Tibial nerve (tissue), 4 donors: ENCODE results near the gene CYB5R2. TPM values are rescaled to one million over a fixed set of nuclear protein-coding genes. Genes with fewer than 3 reads are reported as not detected.
"Not testable (repeated sequence)": the region's sequence is repeated elsewhere in the genome, so short reads cannot be mapped to it uniquely, and the experiment has no call there.

Experiments
- DNase-seq, 2 donors: peaks; one replicate each; pipeline ENCODE4 v3.0.0-alpha.2; 2019; ENCODE audit warnings: low spot score in 2 of 2
- H3K27ac ChIP-seq, 4 donors: fragments of 200-600 bp; sonication (generic) in 3 of 4; one replicate each; pipeline ENCODE4 v1.5.1; 2017 to 2019; ENCODE audit warnings: mild to moderate bottlenecking in 1 of 4
- H3K27me3 ChIP-seq, 2 donors: fragments of 200-600 bp; sonication (generic) in 1 of 2; one replicate each; pipeline versions ENCODE4 v1.5.1 to v1.6.0; 2017 to 2019
- H3K36me3 ChIP-seq, 3 donors: fragments of 200-600 bp; sonication (generic); one replicate each; pipeline ENCODE4 v1.5.1; 2018 to 2019
- H3K4me1 ChIP-seq, 4 donors: fragments of 200-600 bp; sonication (generic) in 3 of 4; one replicate each; pipeline ENCODE4 v1.5.1; 2017 to 2019
- H3K4me3 ChIP-seq, 4 donors: fragments of 200-600 bp; sonication (generic) in 3 of 4; one replicate each; pipeline ENCODE4 v1.5.1; 2017 to 2019; ENCODE audit warnings: mild to moderate bottlenecking in 1 of 4, moderate library complexity in 1 of 4
- H3K9me3 ChIP-seq, 4 donors: fragments of 200-600 bp; sonication (generic) in 3 of 4; one replicate each; pipeline ENCODE4 v1.5.1; 2017 to 2019
- EP300 ChIP-seq, 2 donors: sonication (generic); formaldehyde crosslinking; IDR thresholded peaks; one replicate each; pipeline ENCODE4 v1.6.1; 2017; ENCODE audit warnings: antibody characterized with exemption in 2 of 2, mild to moderate bottlenecking in 1 of 2
- POLR2A ChIP-seq, 2 donors: fragments of 450-650 bp; IDR thresholded peaks; one replicate each; pipeline ENCODE4 v1.6.1; 2017; ENCODE audit warnings: antibody characterized with exemption in 2 of 2, mild to moderate bottlenecking in 2 of 2, moderate library complexity in 2 of 2
- WGBS, 2 donors: methylation state at CpG; one replicate each; pipeline ENCODE4 v1.1.5; 2018; 5-methylcytosine and 5-hydroxymethylcytosine counted together
- total RNA-seq, 4 donors: library from RNA; depleted of rRNA; stranded (reverse); fragments of >200 nt; gene quantifications; one replicate each; pipeline ENCODE4 v1.1.0, GENCODE V29; 2016
- TF ChIP-seq, protein P1 (sequence below), 5 experiments: fragments of 200-600 bp in 3 of 5; fragments of 450-650 bp in 2 of 5; sonication (generic) in 3 of 5; IDR thresholded peaks; one replicate each; pipeline ENCODE4 v1.5.1; 2016 to 2019; ENCODE audit warnings: antibody characterized with exemption in 5 of 5, mild to moderate bottlenecking in 3 of 5, moderate library complexity in 2 of 5

CYB5R2 gene
- total RNA-seq, 4 donors from 2014 or later, result 50.8 to 104 (median 58.2) TPM

DNA sequence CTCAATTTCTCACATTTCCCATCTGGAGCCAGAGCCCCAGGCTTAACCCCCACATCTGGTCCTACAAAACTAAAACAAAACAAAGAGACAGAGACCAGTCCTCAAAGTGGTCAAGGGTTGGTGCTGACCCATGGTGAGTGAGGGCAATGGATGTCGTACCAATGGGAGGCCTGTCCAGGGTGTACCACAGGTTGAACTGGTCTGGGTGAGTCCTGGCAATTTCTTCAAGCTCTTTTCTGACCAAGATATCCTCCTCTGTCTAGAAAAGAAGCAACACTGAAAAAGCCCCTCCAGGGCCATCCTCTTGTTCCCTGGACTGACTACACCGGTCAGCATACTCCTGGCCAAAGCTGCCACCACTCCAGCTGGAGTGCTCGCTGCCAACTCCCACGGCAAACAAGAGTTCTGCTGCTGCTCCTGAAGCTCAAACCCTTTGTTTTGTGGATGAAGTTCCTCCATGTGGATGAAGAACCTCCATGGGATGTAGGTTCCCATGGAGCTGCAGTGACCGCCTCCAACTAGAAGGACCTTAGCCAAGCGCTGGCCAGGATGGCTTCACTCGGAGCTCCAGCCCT is 6.9 kb downstream of the CYB5R2 start:
- Histone ChIP-seq H3K27ac (peak overlapping the region in 2 of 4 donors; percentile 94 to 96), H3K4me3 (no peak overlapping the region), H3K9me3 (no peaks in the 10 kb centered on the region), H3K36me3 (peaks cover 0 to 47% (median 0%) of the 10 kb centered on the region in 3 donors), H3K4me1 (peaks cover 0 to 46% (median 10%) of the 10 kb centered on the region in 4 donors), H3K27me3 (no peaks in the 10 kb centered on the region)
- TF ChIP-seq EP300 (IDR thresholded peaks at IDR 0.05) (no peak), POLR2A (IDR thresholded peaks at IDR 0.05) (no peak)
- TF ChIP-seq, protein P1, sequence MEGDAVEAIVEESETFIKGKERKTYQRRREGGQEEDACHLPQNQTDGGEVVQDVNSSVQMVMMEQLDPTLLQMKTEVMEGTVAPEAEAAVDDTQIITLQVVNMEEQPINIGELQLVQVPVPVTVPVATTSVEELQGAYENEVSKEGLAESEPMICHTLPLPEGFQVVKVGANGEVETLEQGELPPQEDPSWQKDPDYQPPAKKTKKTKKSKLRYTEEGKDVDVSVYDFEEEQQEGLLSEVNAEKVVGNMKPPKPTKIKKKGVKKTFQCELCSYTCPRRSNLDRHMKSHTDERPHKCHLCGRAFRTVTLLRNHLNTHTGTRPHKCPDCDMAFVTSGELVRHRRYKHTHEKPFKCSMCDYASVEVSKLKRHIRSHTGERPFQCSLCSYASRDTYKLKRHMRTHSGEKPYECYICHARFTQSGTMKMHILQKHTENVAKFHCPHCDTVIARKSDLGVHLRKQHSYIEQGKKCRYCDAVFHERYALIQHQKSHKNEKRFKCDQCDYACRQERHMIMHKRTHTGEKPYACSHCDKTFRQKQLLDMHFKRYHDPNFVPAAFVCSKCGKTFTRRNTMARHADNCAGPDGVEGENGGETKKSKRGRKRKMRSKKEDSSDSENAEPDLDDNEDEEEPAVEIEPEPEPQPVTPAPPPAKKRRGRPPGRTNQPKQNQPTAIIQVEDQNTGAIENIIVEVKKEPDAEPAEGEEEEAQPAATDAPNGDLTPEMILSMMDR (IDR thresholded peaks at IDR 0.05), result no peak
- DNase-seq, result no peak
- WGBS, 2 donors, result 80 to 90% methylated on average over 6 to 7 of the region's 7 CpGs

- WGBS, 2 donors, result 67 to 70% methylated on average over 19 to 20 of the region's 20 CpGs
- peaks cover 0 to 47% (median 0%) of the 10 kb centered on the region in 3 donors for H3K36me3 ChIP-seq
- DNase-seq, result peak; percentile 52 to 68
These were observed 7.6 kb downstream of the CYB5R2 start for GRCh38 chr11:7665473-7666291.

DNA sequence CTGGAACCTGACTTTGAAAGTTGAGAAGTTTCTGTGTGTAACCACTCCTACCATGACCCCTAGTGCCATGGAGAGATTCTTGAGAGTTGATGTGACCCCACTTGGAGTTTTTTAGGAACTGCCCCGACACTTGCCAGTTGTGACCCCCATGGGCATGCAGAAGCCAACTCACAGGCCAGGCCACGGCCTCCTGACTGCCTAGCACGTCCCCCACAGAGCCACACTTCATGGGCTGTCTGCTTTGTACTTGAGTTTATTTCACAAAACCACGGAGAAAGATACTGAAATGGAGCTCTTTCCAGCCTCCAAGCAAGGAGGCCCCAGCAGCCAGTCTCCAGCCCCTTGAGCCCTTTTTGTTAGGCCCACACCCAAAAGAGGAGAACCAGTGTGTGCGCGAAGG is 8.4 kb downstream of the CYB5R2 start:
- no peak for DNase-seq
- H3K36me3 ChIP-seq, result peaks cover 0 to 47% (median 0%) of the 10 kb centered on the region in 3 donors
- no peak overlapping the region for H3K4me3 ChIP-seq
- 70 to 76% methylated on average over 6 of the region's 6 CpGs for WGBS, 2 donors
- peaks cover 0 to 36% (median 9%) of the 10 kb centered on the region in 4 donors for H3K4me1 ChIP-seq
- H3K9me3 ChIP-seq, result no peaks in the 10 kb centered on the region
- no peaks in the 10 kb centered on the region for H3K27me3 ChIP-seq
- TF ChIP-seq EP300 (IDR thresholded peaks at IDR 0.05) (no peak), POLR2A (IDR thresholded peaks at IDR 0.05) (no peak)
- TF ChIP-seq, protein P1 (IDR thresholded peaks at IDR 0.05), result no peak
- H3K27ac ChIP-seq, result peak overlapping the region in 1 of 4 donors; percentile 96

More at GRCh38 chr11:7665473-7666291, 7.6 kb downstream of the CYB5R2 start:
- Histone ChIP-seq H3K27ac (peak overlapping the region in 2 of 4 donors; percentile 94 to 96), H3K27me3 (no peaks in the 10 kb centered on the region), H3K4me3 (no peak overlapping the region), H3K9me3 (no peaks in the 10 kb centered on the region), H3K4me1 (peaks cover 0 to 39% (median 10%) of the 10 kb centered on the region in 4 donors)
- TF ChIP-seq, protein P1 (IDR thresholded peaks at IDR 0.05), result peak; percentile 74 to 89 (median 79)
- TF ChIP-seq POLR2A (IDR thresholded peaks at IDR 0.05), result no peak

DNA sequence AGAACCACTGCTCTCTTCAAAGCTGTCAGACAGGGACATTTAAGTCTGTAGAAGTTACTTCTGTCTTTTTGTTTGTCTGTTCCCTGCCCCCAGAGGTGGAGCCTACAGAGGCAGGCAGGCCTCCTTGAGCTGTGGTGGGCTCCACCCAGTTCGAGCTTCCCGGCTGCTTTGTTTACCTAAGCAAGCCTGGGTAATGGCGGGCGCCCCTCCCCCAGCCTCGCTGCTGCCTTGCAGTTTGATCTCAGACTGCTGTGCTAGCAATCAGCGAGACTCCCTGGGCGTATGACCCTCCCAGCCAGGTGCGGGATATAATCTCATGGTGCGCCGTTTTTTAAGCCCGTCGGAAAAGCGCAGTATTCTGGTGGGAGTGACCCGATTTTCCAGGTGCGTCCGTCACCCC is 9.8 kb downstream of the CYB5R2 start:
- peaks cover 0 to 23% (median 5%) of the 10 kb centered on the region in 4 donors for H3K4me1 ChIP-seq
- DNase-seq, H3K9me3 ChIP-seq, H3K27ac ChIP-seq, H3K4me3 ChIP-seq, H3K27me3 ChIP-seq: not testable (repeated sequence)
- WGBS, 2 donors, result 72 to 89% methylated on average over 14 to 16 of the region's 16 CpGs
- peaks cover 0 to 47% (median 0%) of the 10 kb centered on the region in 3 donors for H3K36me3 ChIP-seq

DNA sequence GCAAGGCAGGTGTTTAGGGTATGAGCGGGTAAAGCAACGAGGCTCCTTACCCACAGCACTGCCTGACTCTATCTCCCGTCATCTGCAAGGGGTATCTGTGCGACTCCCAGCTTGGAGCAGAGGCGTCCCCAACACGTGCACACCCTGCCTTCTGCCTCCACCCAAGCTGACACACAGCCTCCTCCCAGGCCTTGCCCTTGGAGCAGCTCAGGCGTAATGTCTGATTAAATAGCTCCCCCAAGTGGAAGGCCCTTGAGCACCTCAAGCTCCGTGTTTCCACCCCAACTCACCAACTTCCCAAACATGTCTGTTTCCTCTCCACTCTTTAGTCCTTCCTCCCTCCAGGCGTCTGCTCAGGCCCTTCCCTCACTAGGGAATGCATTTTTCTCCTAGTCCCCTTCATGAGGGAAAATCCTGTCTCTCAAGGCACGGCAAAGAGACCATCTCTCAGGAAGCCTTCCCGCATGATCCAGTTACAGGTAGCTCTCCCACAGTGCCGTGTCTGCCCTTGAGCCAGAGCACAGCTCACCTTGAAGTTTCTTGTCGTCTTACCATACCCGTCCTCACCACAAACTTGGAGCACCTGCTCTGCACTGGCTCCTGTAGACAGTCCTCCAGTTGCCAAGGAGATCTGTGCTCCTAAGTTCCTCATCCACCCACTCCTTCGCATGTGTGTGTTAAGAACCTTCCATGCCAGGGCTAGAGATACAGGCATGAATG is 15.8 kb downstream of the CYB5R2 start:
- Histone ChIP-seq H3K4me3 (no peak overlapping the region), H3K27ac (peak overlapping the region; percentile 34 to 80 (median 68)), H3K36me3 (peaks cover 0 to 41% (median 8%) of the 10 kb centered on the region in 3 donors), H3K9me3 (no peaks in the 10 kb centered on the region), H3K27me3 (no peaks in the 10 kb centered on the region), H3K4me1 (peaks cover 0 to 21% (median 3%) of the 10 kb centered on the region in 4 donors)
- TF ChIP-seq EP300 (IDR thresholded peaks at IDR 0.05) (peak in 1 of 2 donors; percentile 61), POLR2A (IDR thresholded peaks at IDR 0.05) (no peak)
- TF ChIP-seq, protein P1 (IDR thresholded peaks at IDR 0.05), result peak; percentile 43 to 88 (median 54)
- DNase-seq, result peak in 1 of 2 donors; percentile 63
- 51 to 56% methylated on average over 15 of the region's 15 CpGs for WGBS, 2 donors
